ENCODE results near the gene PSMD8.

DNA sequence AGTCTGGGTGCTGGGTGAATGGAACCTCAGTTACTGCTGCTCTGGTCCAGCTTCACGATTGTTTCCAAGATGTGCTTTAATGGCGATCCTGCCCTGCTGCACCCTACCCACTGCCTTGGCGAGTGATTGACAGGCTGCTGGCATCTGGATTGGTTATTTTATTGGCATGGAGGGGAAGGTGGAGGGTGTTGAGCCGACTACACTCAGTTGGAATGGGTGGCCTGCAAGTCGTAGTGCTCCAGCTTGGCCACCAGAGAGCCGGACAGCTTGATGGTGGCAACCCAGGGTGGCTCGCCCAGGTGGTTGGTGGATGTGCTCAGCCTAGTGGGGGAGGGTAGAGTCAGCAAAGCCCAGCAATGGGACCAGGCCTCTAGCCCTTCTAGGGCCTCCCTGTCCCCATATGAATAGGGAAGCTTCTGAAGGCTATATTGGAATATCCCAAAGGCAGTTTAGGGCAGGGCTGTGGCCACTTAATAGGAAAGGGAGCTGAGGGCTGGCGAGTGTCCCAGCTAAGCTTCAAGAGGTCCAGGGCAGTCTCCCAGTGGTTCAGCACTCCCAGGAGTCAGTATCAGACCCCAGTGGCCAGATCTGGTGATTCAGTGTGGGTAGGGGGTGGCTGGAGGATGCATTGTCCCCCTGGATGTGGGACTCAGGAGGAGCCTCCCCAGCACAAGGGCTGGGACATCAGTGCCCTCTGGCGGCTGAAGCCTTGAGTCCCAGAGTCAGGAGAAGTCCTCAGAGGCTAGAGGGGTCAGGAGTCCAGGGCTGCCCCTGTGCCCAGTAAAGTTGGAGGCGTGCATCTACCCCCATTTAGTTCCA lies 10.0 kb downstream of the PSMD8 start:
- TF ChIP-seq, protein P1, sequence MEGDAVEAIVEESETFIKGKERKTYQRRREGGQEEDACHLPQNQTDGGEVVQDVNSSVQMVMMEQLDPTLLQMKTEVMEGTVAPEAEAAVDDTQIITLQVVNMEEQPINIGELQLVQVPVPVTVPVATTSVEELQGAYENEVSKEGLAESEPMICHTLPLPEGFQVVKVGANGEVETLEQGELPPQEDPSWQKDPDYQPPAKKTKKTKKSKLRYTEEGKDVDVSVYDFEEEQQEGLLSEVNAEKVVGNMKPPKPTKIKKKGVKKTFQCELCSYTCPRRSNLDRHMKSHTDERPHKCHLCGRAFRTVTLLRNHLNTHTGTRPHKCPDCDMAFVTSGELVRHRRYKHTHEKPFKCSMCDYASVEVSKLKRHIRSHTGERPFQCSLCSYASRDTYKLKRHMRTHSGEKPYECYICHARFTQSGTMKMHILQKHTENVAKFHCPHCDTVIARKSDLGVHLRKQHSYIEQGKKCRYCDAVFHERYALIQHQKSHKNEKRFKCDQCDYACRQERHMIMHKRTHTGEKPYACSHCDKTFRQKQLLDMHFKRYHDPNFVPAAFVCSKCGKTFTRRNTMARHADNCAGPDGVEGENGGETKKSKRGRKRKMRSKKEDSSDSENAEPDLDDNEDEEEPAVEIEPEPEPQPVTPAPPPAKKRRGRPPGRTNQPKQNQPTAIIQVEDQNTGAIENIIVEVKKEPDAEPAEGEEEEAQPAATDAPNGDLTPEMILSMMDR (conservative IDR thresholded peaks at IDR 0.05; ENCODE audit: low read length) = peak; percentile 65
- no peak for TF ChIP-seq EZH2phosphoT487 (IDR thresholded peaks at IDR 0.05; ENCODE audit: borderline replicate concordance, low read depth, low read length)
